Measurements from ENCODE around the gene ZNF124.
"Not testable (repeated sequence)": the region's sequence is repeated elsewhere in the genome, so short reads cannot be mapped to it uniquely, and the experiment has no call there.

The ZNF124 gene

DNA sequence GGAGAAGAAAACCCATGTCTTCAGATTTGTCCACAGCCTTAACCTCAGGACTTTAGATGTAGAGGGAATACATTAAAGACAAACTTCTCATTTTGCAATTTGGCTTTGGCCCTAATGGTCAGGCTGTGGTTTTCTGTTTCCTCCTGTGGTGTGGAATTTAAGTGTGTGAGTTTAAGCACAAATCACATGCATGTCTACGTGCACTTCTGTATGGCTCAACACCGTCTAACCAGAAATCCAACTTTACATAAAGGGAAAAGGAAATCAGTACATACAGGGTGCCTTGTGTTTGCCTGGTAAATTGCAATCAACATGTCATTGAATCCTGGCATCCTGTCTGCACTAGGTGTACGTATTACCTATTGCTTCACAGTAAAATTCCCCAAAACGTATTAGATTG lies 1.2 kb upstream of the ZNF124 start:
- DNase-seq (ENCODE audit: low read depth), result no peak

DNA sequence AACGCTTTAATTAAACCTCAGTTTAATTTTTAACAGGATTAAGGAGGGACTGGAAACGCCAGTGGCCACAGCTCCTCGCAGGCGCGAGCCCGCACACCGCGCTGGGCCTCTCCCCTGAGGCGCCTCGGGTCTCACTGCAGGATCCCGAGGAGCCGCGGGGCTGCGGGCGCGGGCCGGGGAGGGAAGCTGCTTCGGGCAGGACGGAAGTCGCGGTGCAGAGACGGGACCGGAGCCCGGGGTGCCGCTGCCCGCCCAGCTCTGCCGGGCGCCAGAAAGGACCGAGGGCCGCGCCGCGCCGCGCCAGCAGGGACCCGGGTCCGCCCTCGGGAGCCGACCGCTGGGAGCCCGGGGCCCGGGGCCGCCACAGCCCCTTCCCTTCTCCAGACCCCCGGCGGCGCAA lies 377 bp downstream of the ZNF124 start:
- DNase-seq (ENCODE audit: low read depth), result not testable (repeated sequence)

DNA sequence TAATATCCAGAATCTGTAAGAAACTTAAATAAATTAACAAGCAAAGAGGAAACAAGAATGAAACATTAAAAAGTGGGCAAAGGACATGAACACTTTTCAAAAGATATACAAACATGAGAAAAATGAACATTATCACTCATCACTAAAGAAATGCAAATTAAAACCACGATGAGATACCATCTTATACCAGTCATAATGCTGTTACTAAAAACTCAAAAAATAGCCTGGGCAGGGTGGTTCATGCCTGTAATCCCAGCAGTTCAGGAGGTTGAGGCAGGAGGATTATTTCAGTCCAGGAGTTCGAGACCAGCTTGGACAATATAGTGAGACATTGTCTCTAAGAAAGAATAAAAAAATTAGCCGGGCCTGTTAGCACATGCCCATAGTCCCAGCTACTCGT lies 6.1 kb downstream of the ZNF124 start:
- no peak for DNase-seq (ENCODE audit: low read depth)

DNA sequence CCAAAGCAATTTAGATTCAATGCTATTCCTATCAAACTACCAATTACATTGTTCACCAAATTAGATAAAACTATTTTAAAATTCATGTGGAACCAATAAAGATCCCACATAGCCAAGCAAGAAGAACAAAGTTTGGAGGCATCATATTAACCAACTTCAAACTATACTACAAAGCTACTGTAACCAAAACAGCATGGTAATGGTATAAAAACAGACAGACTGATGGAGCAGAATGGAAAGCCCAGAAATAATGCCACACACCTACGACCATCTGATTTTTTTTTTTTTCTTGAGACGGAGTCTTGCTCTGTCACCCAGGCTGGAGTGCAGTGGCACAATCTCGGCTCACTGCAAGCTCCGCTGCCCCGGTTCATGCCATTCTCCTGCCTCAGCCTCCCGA lies 7.1 kb downstream of the ZNF124 start:
- DNase-seq (ENCODE audit: low read depth), result no peak

DNA sequence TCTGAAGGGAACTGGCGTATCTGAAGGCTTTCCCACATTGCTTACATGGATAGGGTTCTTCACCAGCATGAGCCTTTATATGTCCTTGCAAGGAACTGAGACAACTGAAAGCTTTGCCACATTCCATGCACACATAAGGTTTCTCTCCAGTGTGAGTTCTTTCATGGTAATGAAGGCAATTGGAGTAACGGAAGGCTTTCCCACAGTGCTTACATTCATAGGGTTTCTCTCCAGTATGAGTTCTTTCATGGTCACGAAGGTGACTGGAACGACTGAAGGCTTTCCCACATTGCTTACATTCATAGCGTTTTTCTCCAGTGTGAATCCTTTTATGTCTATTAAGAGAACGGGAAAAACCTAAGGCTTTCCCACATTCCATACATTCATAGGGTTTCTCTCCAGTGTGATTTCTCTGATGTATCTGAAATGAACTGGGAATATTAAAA lies 15.0 kb downstream of the ZNF124 start:
- DNase-seq (ENCODE audit: low read depth), result no peak

DNA sequence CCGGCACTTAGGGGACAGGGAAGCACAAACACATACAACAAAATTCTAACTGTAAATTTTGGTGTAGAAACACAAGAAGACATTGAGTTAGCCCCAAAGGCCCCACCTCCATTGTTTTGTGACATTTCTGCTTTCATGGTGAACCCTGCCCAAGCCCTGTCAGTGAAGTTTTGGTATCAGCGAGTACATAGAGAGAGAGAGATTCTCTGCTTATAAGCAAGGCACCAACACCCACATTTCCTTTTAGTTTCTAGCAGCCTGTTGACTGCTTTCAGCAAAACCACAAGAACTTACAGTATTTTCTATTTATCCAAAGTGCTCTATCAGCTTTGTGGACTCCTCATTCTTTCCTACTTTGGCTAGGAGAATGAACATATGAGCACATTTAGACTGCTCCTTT lies 24.0 kb downstream of the ZNF124 start:
- DNase-seq (ENCODE audit: low read depth), result no peak

DNA sequence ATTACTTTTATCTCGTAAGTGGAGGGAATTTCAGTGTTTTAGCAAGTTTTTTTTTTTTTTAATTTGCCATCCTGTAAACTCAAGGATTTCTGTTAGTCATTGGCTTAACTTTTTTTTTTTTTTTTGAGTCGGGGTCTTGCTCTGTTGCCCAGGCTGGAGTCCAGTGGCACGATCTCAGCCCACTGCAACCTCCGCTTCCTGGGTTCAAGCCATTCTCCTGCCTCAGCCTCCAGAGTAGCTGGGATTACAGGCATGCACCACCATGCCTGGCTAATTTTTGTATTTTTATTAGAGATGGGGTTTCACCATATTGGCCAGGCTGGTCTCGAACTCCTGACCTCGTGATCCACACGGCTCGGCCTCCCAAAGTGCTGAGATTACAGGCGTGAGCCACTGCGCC lies 24.7 kb downstream of the ZNF124 start:
- not testable (repeated sequence) for DNase-seq (ENCODE audit: low read depth)

DNA sequence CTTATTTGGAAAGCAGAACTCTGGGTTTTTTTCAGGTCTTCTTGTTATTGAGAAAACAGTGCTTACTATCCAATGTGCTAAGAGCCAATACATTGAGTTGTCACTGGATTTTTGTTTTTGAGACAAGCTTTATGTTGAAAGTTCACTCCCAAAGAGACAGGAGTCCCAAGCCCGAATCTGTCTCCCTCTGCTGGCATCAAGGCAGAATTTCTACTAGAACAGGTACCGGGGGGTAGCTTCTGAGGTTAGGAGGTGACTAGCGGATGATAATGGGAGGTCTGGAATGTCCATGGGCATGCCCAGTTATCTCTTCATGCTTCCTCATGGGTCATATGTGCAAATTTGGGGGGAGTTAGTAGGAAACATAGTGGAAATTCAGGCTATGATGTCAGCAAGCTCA lies 25.1 kb downstream of the ZNF124 start:
- DNase-seq (ENCODE audit: low read depth), result no peak

DNA sequence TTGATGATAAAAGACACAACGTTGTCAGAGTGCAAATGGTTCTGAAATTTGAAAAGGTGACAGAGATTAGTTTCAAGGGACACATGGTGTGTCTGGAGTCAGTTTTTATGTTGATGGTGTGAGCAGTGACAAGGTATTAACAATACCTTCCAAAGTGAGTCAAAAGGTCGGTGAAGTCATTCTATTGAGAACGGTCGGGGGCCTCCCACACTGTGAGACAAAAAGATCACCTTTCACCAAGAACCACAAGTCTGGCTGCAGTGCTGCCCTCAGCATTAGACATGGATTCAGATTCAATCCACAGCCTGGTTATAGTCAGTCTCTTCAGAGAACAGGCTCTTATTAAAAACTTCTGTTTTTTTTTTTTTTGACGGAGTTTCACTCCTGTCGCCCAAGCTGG lies 26.5 kb downstream of the ZNF124 start:
- no peak for DNase-seq (ENCODE audit: low read depth)

DNA sequence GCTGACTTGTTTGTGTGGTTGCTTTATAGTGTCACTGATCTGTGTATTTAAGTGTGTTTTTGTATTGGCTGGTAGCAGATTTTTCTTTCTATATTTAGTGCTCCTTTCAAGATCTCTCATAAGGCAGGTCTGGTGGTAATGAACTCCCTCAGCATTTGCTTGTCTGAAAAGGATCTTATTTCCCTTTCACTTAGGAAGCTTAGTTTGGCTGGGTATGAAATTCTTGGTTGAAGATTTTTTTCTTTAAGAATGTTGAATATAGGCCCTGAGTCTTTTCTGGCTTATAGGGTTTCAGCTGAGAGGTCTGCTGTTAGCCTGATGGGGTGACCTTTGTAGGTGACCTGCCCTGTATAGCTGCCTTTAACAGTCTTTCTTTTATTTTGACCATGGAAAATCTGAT lies 32.3 kb downstream of the ZNF124 start:
- DNase-seq (ENCODE audit: low read depth), result not testable (repeated sequence)

DNA sequence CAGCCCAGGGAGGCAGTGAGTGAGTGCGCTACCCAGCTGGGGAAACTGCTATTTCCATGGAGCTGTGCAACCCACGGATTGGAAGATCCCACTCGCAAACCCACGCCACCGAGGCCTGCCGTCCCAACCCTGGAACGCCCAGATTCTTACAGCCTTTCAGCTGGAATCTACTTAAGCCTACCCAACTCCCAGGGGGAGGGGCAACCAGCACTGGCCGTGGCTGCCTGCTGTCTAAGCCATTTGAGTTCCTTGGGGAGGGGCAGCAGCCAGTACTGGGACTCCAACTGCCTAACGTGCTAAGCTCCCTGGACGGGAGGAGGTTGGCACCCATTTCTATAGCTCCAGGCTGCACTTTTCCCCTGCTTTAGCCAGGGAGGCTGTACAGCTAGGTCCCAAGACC lies 40.6 kb downstream of the ZNF124 start:
- no peak for DNase-seq (ENCODE audit: low read depth)

DNA sequence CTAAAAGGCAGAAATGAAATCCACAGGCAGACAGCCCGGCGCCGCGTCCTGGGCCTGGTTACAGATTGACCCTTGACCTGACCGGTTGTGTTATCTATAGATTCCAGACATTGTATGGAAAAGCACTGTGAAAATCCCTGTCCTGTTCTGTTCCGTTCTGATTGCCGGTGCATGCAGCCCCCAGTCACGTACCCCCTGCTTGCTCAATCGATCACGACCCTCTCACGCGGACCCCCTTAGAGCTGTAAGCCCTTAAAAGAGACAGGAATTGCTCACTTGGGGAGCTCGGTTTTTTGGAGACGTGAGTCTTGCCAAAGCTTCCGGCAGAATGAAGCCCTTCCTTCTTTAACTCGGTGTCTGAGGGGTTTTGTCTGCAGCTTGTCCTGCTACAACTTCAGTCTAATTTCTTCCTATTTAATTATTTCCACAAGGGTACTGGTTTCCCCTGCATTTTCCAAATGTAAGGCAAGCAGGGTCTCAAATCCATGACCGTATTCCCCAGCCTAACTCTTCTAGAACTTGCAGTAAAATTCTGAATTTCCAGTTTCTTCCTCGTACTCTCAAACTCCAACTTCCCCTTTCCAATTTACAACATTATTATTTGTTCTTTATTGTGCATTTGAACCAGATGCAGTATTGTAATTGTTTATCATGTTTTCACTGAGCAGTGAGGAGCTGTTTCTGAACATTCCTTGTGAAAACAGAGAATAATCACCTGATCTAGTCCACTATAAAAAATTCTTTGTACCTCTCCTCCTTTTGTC lies 44.1 kb downstream of the ZNF124 start:
- DNase-seq (ENCODE audit: low read depth), result not testable (repeated sequence)

DNA sequence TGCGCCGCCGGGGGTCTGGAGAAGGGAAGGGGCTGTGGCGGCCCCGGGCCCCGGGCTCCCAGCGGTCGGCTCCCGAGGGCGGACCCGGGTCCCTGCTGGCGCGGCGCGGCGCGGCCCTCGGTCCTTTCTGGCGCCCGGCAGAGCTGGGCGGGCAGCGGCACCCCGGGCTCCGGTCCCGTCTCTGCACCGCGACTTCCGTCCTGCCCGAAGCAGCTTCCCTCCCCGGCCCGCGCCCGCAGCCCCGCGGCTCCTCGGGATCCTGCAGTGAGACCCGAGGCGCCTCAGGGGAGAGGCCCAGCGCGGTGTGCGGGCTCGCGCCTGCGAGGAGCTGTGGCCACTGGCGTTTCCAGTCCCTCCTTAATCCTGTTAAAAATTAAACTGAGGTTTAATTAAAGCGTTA lies 45.2 kb downstream of the ZNF124 start:
- not testable (repeated sequence) for DNase-seq (ENCODE audit: low read depth)

DNA sequence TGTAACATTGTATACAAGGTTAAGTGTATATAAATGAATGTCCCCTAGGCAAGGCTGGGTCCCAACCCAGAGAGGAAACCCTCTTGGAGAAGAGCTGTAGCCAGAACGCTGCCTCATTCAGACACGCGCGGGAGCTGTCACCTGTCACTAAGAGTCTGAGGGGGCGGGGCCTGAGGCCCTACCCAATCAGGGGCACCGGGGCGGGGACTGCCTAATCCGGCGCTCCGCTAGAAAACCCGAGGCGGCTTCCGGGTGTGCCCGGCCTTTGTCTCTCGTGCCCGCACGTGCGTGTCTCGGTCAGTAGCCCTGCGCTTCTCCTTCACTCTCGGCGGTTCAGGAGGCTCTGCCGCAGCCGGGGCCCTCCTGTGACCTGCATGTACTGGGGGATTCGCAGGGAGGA lies 45.7 kb downstream of the ZNF124 start:
- not testable (repeated sequence) for DNase-seq (ENCODE audit: low read depth)

DNA sequence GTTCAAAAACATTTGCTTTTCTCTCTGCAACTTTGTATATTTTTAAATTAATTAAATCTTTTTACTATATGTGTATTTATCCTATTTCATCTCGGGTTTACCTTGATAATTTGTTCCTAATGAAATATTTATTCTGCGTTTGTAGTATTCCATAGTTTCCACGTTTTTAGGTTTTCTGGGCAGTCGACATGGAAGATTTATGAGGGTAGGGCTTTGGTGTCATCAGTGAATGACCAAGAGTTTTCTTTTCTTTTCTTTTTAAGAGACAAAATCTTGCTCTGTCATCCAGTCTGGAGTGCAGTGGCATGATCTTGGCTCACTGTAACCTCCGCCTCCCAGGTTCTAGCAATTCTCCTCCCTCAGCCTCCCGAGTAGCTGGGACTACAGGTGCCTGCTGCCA lies 50.4 kb downstream of the ZNF124 start:
- DNase-seq (ENCODE audit: low read depth), result no peak

DNA sequence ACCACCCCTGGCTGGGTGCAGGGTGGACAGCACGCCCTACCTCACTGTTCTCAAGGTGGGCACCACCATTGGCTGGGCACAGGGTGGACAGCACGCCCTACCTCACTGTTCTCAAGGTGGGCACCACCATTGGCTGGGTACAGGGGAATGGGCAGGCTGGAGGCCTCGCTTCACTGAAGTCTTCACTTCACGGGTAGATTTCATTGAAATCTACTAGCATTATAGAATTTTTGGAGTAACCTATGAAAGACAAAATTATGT lies 51.5 kb downstream of the ZNF124 start:
- DNase-seq (ENCODE audit: low read depth), result not testable (repeated sequence)

DNA sequence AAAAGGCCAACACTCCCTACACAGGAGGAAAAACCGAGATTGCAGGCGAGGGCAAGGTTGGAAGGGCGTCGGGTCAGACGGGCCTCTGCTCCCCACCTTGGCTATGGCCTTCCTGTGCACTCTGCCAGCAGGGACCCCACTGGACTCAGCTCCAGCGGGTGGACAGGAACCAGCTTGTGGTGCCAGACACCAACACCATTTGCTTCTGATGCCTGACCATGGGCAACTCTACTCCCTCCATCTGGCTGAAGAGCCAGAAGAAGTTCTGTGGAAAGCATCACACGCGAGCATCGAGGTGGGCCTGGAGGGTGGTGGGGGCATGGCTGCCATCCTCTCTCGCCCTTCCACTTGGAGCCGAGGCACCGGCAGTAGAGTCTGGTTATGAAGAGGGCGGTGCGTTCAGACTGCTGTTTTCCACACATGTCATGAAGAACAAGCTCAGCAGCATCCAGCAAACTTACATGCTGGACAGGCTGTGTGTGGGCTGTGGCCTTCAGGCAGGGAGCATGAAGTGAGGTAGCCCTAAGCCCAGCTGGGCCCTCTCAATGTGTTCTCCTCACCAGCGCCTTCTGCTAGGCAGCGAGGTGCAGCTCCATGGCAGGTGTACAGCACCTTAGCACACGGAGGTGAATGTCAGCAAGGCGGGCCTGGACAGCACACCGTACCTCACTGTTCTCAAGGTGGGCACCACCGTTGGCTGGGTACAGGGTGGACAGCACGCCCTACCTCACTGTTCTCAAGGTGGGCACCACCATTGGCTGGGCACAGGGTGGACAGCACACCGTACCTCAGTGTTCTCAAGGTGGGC lies 52.0 kb downstream of the ZNF124 start:
- DNase-seq (ENCODE audit: low read depth), result no peak

DNA sequence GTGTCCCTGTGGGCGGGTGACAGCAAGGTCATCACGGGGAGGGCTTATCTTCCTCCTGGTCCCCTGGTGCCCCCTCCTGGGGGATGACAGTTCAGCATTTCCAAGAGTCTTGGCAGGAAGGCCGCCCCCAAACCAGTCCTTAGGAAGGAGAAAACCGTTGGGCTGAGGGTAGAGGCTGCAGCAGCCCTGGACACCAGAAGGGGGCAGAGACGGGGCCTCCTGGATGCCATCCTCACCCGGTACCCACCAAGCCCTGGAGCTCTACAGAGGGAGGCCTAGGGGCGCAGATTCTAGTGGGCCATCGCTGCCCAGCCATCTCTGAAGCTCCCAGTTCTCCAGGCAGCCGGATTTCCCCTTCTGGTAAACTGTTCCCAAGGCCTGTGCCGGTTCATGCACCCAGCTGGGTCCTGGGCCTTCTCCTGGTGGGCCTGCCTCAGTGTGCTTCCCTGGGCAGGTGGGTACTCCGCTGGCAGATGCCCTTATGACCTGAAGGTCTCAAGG lies 52.8 kb downstream of the ZNF124 start:
- DNase-seq (ENCODE audit: low read depth), result no peak

DNA sequence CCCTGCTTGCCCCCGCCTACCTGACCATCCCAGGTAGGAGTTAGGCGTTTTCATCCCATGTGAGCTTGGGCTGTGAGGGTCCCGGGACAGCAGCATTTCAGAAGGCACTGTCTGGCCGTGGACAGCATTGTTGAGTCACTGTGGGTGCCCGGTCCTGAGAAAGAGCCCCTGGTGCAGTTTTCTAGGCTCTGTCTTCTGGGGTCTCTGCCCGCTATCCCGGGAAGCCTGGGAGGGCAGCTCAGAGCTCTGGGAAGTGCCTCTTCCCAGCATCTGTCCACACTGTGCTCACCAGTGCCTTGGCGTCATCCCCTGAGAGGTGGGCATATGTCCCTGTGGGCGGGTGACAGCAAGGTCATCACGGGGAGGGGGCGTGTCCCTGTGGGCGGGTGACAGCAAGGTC lies 56.3 kb downstream of the ZNF124 start:
- DNase-seq (ENCODE audit: low read depth), result no peak

DNA sequence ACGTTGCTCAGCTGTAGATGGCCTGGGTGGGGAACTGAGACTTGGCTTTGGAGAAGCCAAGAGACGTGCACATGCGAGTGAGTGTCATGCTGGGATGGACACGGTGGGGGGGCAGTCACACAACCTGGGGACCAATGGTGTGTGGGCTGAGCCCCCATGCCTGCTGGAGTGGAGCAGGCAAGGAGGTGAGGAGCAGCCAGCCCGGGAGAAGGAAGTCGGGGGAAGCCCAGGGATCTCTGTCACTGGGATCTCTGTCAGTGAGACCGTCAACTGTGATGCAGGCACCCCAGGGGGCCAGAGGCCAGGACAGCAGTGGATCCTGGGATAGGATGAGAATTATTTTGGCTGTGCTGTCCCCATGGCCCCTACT lies 56.7 kb downstream of the ZNF124 start:
- DNase-seq (ENCODE audit: low read depth), result no peak

DNA sequence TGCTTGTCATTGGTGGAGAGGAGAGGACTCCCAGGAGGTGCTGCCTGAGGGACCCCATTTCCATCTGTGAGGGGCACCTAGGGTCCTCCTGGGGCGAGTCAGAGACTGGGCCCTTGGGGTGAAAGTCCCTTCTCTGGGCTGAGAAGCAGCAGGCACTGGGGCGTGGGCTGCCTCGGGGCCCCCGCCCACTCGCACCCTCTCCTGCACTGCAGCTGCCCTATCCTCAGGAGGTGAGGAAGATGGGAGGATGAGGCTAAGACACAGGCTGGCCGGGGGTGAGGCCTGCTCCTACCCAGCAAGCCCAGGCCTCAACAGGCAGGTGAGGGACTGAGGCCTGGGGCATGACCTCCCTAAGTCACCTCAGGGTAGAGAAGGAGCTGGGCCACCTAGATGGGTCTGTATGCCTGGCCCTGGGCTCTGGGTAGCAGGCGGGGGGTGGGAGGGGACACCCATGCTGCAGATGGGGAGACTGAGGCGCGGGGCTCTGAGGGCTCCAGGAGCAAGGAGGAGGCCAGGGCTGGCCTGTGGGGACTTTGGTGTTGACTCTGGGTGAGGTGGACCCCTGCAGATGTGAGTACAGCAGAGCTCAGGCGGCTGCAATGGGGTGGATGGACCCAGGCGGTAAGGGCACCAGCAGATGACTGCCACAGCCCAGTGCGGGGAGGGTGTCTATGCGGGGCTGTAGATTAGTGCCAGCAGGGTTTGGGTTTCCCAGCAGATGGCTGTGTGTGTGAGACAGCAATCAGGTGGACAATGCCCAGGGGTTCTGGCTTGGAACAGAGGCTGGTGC lies 57.3 kb downstream of the ZNF124 start:
- no peak for DNase-seq (ENCODE audit: low read depth)

DNA sequence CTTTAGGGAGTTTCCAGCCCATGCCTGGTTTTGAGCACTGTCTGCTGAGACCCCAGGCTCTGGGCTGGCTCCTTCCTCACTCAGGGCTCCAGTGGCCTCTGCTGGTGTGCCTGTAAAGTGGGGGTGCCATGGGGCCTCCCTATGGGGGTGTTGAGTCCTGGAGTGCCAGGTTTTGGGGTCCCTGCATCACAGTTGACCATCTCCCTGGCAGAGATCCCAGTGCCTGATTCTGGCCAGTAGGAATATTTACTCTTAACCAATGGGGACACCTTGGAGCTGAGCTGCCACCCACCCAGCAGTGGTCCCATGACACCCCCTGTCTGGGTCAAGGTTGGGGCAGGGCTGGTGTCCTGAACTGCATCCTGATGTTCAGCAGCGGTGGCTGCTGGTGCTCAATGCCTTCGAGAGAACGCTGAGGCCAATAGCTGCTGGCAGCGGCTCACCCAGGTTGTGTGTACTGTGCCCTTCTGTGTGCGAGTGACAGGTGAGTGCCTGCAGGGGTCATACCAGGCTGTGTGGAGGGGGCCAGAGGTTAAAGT lies 58.0 kb downstream of the ZNF124 start:
- no peak for DNase-seq (ENCODE audit: low read depth)

DNA sequence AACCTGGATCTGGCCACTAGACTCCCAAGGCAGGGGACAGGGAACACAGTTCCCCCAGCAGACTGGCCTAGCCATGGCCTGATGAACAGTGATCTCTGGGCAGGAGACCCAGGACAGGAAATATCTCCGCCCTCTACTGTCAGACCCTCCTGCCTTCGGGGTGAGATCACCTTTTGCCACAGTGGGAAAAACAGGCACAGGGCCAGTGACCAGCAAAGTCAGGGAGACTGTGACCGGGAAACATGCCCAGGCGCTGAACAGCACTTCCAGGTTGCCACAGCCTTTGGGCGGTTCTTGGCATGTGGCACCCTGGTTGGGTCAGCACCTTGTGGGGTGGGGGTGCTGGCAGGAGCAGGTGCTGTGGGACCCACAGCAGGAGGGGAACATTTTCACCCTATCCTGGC lies 58.7 kb downstream of the ZNF124 start:
- DNase-seq (ENCODE audit: low read depth), result no peak
